Endothelial cell of umbilical vein (primary cell): ENCODE measurements around the gene SYTL1. TPM values are rescaled to one million over a fixed set of nuclear protein-coding genes. Genes with fewer than 3 reads are reported as not detected.

Source experiments
- BruUV-seq: library from RNA; stranded (reverse); fragments of 400-500 nt; replicated peaks from 2 replicates; lab custom pipeline; 2021; lab: Mats Ljungman, UMichigan
- CTCF ChIA-PET: fragments of 300-600, 350-600 bp; sonication (Branson Sonifier 250); formaldehyde crosslinking; loops from one replicate; lab custom pipeline; 2021; ENCODE audit warnings: antibody characterized with exemption, inconsistent platforms; lab: Charles Lee
- POLR2A ChIA-PET: fragments of 300-600, 350-600 bp; sonication (Branson Sonifier 250); formaldehyde crosslinking; loops from one replicate; lab custom pipeline; 2021; ENCODE audit warnings: antibody characterized with exemption, inconsistent platforms; lab: Charles Lee
- DNase-seq: peaks from one replicate; pipeline ENCODE4 v3.0.0-alpha.2; 2011; ENCODE audit warnings: low read depth, low spot score
- FAIRE-seq: peaks from 2 replicates; lab custom pipeline; 2011; peaks lifted over from hg19 to GRCh38; lab: Jason Lieb, UNC
- H2AFZ ChIP-seq: 2 replicates; pipeline ENCODE4 v1.6.0; 2012; ENCODE audit warnings: low read depth, low read length, control low read depth, inconsistent platforms
- H3K27ac ChIP-seq: 2 replicates; pipeline ENCODE4 v1.5.1; 2011; ENCODE audit warnings: low read depth, mild to moderate bottlenecking, control low read depth, low read length, moderate library complexity; ENCODE audit not compliant: insufficient read depth
- H3K27me3 ChIP-seq, 2 experiments: 2 replicates each; pipeline versions ENCODE4 v1.6.0 to v1.6.1; 2011; ENCODE audit warnings: low read length in 2 of 2, mixed read lengths in 1 of 2; ENCODE audit not compliant: control insufficient read depth in 2 of 2, insufficient read depth in 2 of 2
- H3K36me3 ChIP-seq, 2 experiments: 2 replicates in 1 of 2; 3 replicates in 1 of 2; pipeline ENCODE4 v1.5.1; 2011; ENCODE audit warnings: low read length in 2 of 2, mild to moderate bottlenecking in 1 of 2, moderate library complexity in 1 of 2; ENCODE audit not compliant: control insufficient read depth in 2 of 2, insufficient read depth in 2 of 2; ENCODE audit errors: extremely low read depth in 1 of 2
- H3K4me1 ChIP-seq: 3 replicates; pipeline ENCODE4 v1.5.1; 2011; ENCODE audit warnings: mild to moderate bottlenecking, low read length; ENCODE audit not compliant: control insufficient read depth, insufficient read depth; ENCODE audit errors: extremely low read depth
- H3K4me2 ChIP-seq: 2 replicates; pipeline ENCODE4 v1.6.1; 2011; ENCODE audit warnings: low read length, control low read depth, mixed read lengths; ENCODE audit not compliant: insufficient read depth
- H3K4me3 ChIP-seq, 3 experiments: fragments of 200-600 bp in 1 of 3; sonication (generic), shearing (Covaris generic) in 1 of 3; replicated peaks in 1 of 3; 2 replicates each; pipeline ENCODE4 v1.5.1; 2011 to 2016; ENCODE audit warnings: control low read depth in 3 of 3, low read length in 3 of 3, mild to moderate bottlenecking in 2 of 3, inconsistent platforms in 1 of 3, low read depth in 1 of 3, moderate library complexity in 1 of 3; ENCODE audit not compliant: insufficient read depth in 1 of 3
- H3K79me2 ChIP-seq: 2 replicates; pipeline ENCODE4 v1.6.0; 2012; ENCODE audit warnings: low read length, inconsistent platforms; ENCODE audit not compliant: control insufficient read depth, insufficient read depth
- H3K9ac ChIP-seq: replicated peaks from 2 replicates; pipeline ENCODE3; 2011; ENCODE audit warnings: low read length, control low read depth; ENCODE audit not compliant: insufficient read depth; ENCODE audit errors: extremely low read depth
- H3K9me1 ChIP-seq: replicated peaks from 3 replicates; pipeline ENCODE4 v1.6.0; 2011; ENCODE audit warnings: mild to moderate bottlenecking, low read length; ENCODE audit not compliant: control insufficient read depth, insufficient read depth; ENCODE audit errors: extremely low read depth
- H3K9me3 ChIP-seq: replicated peaks from 2 replicates; pipeline ENCODE4 v1.5.1; 2012; ENCODE audit warnings: low read length, inconsistent platforms; ENCODE audit not compliant: control insufficient read depth, insufficient read depth
- H4K20me1 ChIP-seq: replicated peaks from 2 replicates; pipeline ENCODE3; 2011; ENCODE audit warnings: mild to moderate bottlenecking, low read length; ENCODE audit not compliant: control insufficient read depth, insufficient read depth; ENCODE audit errors: extremely low read depth
- EZH2 ChIP-seq: IDR thresholded peaks from 2 replicates; pipeline ENCODE4 v1.6.1; 2012; ENCODE audit warnings: borderline replicate concordance, low read depth, mild to moderate bottlenecking, moderate library complexity, low read length, inconsistent platforms; ENCODE audit not compliant: severe bottlenecking
- FOS ChIP-seq: IDR thresholded peaks from 2 replicates; pipeline ENCODE4 v1.6.1; 2011; ENCODE audit warnings: mild to moderate bottlenecking, low read length, moderate library complexity, borderline replicate concordance; ENCODE audit not compliant: insufficient read depth
- GATA2 ChIP-seq: IDR thresholded peaks from 2 replicates; pipeline ENCODE4 v1.7.0; 2011; ENCODE audit warnings: low read depth, mild to moderate bottlenecking, moderate library complexity, mixed read lengths, low read length; ENCODE audit not compliant: insufficient read length, insufficient read depth
- JUN ChIP-seq: IDR thresholded peaks from 2 replicates; pipeline ENCODE4 v1.6.1; 2011; ENCODE audit warnings: borderline replicate concordance, low read depth; ENCODE audit not compliant: insufficient read length, insufficient read depth
- MYC ChIP-seq: IDR thresholded peaks from one replicate; pipeline ENCODE4 v1.6.1; 2011; ENCODE audit warnings: mild to moderate bottlenecking, low read depth, low read length
- POLR2A ChIP-seq: IDR thresholded peaks from 2 replicates; pipeline ENCODE4 v1.6.1; 2012; ENCODE audit warnings: low read depth, mild to moderate bottlenecking, control low read depth, low read length
- POLR2AphosphoS5 ChIP-seq: IDR thresholded peaks from 2 replicates; pipeline ENCODE4 v1.6.1; 2012; ENCODE audit warnings: low read depth, mild to moderate bottlenecking, control low read depth, low read length, moderate library complexity; ENCODE audit not compliant: insufficient read depth
- dilution Hi-C: fragments of 300-500 bp; cut with MboI; formaldehyde crosslinking; loops from one replicate; pipeline ENCODE4 v1.15.0; 2019; ENCODE audit warnings: low sequenced_read_pairs; ENCODE audit not compliant: extremely low pct_ligation_motif_present
- intact Hi-C: fragments of 100-400 bp; cut with micrococcal nuclease; formaldehyde crosslinking; loops from one replicate; pipeline ENCODE4 v1.10.0; 2022
- polyA plus RNA-seq, 4 experiments: library from polyadenylated mRNA; depleted of rRNA in 3 of 4; stranded (reverse) in 3 of 4; unstranded in 1 of 4; fragments of >200 nt; gene quantifications; 2 replicates each; pipeline versions ENCODE4 v1.2.1 to v1.2.3, GENCODE V29; 2011 to 2012; ENCODE audit warnings: missing spikeins in 1 of 4
- total RNA-seq: library from RNA; stranded (reverse); gene quantifications from 2 replicates; pipeline ENCODE4 v1.2.3, GENCODE V29; 2021
- TF ChIP-seq, protein P1 (sequence below), 2 donors: IDR thresholded peaks; 1 replicate in 1 of 2; 2 replicates in 1 of 2; pipeline ENCODE4 v1.5.1; 2011; ENCODE audit warnings: low read length in 2 of 2, mild to moderate bottlenecking in 2 of 2, moderate library complexity in 2 of 2, control low read depth in 1 of 2, inconsistent platforms in 1 of 2, low read depth in 1 of 2; ENCODE audit not compliant: insufficient read depth in 1 of 2; ENCODE audit errors: extremely low read depth in 1 of 2
- TF ChIP-seq, protein P2 (sequence below): IDR thresholded peaks from 2 replicates; pipeline ENCODE4 v1.6.1; 2011; ENCODE audit not compliant: insufficient read depth, insufficient read length

The SYTL1 gene
- total and polyA plus RNA-seq, 2 donors (not counting 3 experiments of a cell fraction or from before 2014, with no cell fraction given), result 0.04 TPM; not detected in 1

DNA sequence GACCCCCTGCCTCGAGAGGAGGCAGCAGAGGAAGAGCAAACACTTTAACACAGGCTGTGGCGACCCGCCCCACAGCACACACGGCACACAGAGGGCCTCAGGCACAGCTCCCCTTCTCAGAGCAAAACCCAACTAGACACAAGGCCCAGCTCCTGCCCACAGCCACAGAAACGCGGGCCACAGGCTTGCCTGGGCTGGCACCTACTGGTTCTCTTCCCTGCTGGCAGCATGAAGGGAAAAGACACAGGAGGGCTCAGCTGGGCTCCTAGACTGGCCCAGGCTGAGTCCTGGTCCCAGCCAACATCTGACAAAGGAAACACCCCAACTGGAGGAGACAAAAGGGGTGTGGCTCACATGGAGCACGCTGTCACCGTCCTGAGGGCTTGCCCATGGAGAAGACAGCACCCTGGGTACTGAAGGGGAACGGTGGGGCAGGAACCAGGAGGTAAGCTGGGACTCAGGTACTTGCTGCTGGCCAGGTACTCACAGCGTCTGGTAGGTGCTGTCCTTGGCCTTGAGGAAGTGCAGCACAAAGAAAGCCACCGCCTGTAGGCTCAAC is 37.8 kb downstream of the SYTL1 start:
- Histone ChIP-seq H3K27me3 (peaks cover 0 to 3% of the 10 kb centered on the region in 2 experiments), H2AFZ (no peak overlapping the region), H3K9me1 (no peaks in the 10 kb centered on the region), H3K9ac (no peak overlapping the region), H3K9me3 (no peaks in the 10 kb centered on the region), H3K36me3 (no peaks in the 10 kb centered on the region), H3K4me2 (no peak overlapping the region), H3K27ac (no peak overlapping the region), H3K4me3 (no peak overlapping the region), H3K4me1 (no peaks in the 10 kb centered on the region), H4K20me1 (no peaks in the 10 kb centered on the region), H3K79me2 (no peaks in the 10 kb centered on the region)
- dilution Hi-C loops, result no loop called here
- FAIRE-seq (no peak), DNase-seq (no peak)
- TF ChIP-seq FOS (no peak), POLR2A (no peak), GATA2 (no peak), POLR2AphosphoS5 (no peak), MYC (no peak), JUN (no peak), EZH2 (no peak)
- TF ChIP-seq, protein P1, sequence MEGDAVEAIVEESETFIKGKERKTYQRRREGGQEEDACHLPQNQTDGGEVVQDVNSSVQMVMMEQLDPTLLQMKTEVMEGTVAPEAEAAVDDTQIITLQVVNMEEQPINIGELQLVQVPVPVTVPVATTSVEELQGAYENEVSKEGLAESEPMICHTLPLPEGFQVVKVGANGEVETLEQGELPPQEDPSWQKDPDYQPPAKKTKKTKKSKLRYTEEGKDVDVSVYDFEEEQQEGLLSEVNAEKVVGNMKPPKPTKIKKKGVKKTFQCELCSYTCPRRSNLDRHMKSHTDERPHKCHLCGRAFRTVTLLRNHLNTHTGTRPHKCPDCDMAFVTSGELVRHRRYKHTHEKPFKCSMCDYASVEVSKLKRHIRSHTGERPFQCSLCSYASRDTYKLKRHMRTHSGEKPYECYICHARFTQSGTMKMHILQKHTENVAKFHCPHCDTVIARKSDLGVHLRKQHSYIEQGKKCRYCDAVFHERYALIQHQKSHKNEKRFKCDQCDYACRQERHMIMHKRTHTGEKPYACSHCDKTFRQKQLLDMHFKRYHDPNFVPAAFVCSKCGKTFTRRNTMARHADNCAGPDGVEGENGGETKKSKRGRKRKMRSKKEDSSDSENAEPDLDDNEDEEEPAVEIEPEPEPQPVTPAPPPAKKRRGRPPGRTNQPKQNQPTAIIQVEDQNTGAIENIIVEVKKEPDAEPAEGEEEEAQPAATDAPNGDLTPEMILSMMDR (IDR thresholded peaks at IDR 0.05; ENCODE audit: extremely low read depth in 1 of 2, insufficient read depth in 1 of 2, low read depth in 1 of 2, low read length in 2 of 2), result no peak
- TF ChIP-seq, protein P2, sequence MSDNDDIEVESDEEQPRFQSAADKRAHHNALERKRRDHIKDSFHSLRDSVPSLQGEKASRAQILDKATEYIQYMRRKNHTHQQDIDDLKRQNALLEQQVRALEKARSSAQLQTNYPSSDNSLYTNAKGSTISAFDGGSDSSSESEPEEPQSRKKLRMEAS, result no peak
- CTCF ChIA-PET, result interaction anchor here (0.7 to 0.9 kb wide), 2 partner anchors 10 to 14 kb away, joined by 3 read pairs; no protein-coding TSS in a partner anchor
- BruUV-seq, result no TSS peak
- intact Hi-C loops, result no loop called here
- POLR2A ChIA-PET, result no interaction called here
